ENCODE measurements around the gene DNAAF9.

The DNAAF9 gene

GRCh38 chr20:3409417-3409816, 1.9 kb upstream of the DNAAF9 start:
- DNase-seq: no peak

DNA sequence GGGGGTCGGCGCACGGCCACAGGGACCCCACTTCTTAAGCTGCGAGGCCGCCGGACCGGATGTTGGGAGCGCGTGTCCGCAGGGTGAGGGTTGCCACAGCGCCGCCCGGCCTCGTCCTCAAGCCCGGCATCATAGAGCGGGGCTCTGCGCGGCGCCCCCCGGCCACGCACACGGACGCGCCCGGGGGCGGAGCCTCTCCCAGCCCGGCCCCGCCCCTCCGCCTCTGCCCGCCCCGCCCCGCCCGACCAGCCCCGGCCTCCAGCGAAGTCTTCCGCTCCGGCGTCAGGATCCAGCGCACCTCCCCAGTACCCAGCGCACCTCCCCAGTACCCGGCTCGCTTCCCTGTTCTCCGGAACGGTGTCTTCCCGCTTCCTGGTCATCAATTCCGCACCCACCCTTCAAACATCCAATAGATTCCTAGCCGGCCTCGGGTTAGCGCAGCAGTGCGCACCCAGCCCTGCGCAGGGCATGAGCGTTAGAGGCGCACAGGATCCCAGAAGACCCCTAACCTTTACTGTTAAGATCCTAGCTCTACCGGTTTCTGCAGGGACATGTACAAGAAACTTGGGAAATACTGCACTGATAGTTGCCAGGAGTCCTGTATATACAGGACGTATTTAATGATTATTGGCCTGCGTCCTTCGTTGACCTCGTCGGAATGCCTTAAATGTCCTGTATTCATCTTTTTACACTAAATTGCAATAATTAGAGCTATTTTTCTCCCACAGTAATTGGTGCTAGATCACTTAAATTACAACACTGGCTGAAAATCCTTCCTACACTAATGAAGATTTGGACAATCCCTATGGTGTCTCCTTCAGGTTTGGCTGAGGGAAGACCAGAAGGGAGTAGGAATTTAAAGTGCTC, 535 bp upstream of the DNAAF9 start:
- DNase-seq: peak; percentile 70

DNA sequence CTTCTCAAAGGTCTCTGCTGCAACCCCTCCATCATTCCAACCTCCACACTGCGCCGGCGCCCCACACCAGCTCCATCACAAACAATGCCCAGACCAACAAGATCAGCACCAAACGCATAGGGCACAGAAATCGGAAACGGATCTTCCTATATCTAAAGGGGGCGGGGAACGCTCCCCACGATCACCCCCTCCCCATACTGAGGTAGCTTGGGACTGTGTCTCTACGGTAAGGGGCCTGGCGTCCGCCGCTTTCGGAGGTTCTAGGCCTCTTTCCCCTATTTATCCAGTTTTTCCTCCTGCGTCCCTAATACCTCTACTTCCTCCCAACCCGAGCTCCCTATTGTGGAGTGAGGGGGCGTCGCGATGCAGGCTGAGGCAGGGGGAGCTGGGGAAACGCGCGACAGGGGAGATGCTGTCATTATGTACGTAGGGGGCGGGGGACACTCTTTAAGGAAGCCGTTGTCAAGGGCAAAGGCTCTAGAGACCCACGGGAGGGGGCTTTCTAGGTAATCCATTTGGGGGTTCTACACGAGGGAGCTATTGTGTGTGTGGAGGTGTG, 909 bp downstream of the DNAAF9 start:
- DNase-seq: no peak

- no peak for DNase-seq
Measured at GRCh38 chr20:3405696-3406358, 1.6 kb downstream of the DNAAF9 start.

GRCh38 chr20:3405139-3405538, 2.3 kb downstream of the DNAAF9 start:
- DNase-seq: no peak

DNA sequence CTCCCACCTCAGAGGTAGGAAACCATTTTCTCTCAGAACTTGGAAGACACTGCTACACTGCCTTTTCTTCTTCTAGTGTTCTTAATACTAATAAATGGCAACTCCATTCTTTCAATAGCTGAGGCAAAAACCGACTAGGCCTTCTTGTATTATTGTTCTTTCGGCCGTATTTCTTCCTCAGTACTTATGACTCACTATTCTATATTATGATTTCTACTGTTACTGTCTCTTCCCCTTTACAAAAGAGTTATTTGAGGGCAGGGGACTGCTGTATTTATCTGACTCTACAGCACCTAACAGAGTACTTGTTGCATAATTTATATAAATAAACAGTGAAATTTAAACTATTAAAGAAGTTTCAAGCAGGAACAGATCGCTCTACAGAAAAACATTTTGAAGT, 3.1 kb downstream of the DNAAF9 start:
- DNase-seq: no peak

DNA sequence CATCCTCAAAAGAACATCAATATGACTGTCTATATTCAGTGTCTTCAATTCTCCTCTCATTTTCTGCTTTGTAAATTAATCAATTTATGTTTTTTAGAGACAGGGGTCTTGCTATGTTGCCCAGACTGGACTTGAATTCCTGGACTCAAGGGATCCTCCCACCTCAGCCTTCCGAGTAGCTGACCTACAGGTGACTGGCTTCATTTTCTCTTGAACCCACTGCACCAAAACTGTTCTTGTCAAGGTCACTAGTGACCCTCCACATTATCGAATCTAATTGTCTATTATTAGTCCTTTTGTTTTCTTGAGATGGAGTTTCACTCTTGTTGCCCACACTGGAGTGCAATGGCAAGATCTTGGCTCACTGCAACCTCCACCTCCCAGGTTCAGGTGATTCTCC, 3.7 kb downstream of the DNAAF9 start:
- no peak for DNase-seq

DNA sequence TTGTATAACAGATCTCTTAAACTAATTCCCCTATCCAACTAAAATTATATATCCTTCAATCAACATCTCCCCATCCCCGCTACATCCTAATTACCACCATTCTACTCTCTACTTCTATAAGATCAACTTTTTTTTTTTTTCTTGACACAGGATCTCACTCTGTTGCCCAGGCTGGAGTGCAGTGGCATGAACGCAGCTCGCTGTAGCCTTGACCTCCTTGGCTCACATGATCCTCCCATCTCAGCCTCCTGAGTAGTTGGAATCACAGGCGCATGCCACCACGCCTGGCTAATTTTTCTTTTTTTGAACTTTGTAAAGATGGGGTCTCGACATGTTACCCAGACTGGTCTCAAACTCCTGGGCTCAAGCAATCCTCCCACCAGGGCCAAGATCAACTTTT, 5.0 kb downstream of the DNAAF9 start:
- DNase-seq: no peak

DNA sequence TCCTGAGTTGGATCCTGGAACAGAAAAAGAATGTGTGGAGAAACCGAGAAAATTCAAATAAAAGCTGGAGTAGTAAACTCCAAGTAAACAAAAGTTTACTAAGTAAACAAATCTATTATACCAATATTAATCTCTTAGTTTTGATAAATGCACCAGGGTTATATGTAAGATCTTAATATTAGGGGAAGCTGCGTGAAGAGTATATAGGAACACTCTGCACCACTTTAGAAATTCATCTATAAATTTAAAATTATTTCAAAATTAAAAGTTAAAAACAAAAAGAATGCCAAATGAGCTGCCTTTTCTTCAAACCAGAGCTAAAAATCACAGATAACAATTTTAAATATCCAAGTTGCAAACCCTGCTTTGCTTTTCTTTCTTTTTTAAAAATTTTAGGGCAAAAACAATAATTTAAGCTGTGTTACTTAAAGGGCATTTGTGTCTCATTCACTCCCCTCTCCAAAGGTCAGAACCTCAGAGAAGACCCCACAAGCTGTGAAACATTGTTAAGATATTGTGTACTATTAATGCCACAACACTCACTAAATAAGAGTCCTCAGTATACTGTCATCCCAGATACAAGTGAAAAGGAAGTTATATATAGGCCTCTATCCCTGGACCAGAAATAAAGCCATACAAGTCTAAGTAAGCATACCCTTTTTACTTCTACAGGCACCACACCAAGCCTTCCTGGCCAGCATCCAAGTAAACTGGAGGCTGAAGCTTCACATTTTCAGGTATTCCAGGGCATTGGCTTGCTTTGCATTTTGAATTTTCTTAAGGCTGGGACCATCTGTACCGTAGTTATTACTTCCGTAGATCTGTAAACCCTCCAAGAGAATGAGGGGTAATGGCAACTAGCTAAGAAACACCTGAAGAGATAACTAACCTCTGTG, 7.0 kb downstream of the DNAAF9 start:
- no peak for DNase-seq

- no peak for DNase-seq
Measured at GRCh38 chr20:3398681-3399252, 8.7 kb downstream of the DNAAF9 start.

DNA sequence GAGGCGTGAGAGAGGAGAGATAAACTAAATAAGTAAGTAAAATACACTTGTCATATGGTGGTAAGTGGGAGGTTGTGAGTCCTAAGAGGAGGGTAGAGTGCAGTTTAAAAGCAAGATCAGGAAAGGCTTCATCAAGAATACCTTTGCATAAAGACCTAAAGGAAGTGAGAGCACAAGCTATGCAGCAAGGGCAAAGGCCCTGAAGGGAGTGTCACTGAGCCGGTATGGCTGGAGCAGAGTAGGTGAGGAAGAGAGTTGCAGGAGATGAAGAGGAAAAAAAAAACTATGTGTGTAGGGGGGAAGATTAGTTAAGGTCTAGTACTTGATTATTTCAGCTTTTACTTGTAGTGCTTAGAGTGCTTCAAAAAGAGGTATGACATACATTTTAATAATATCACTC, 11.0 kb downstream of the DNAAF9 start:
- no peak for DNase-seq

- no peak for DNase-seq
Measured at GRCh38 chr20:3392756-3393155, 14.7 kb downstream of the DNAAF9 start.

DNA sequence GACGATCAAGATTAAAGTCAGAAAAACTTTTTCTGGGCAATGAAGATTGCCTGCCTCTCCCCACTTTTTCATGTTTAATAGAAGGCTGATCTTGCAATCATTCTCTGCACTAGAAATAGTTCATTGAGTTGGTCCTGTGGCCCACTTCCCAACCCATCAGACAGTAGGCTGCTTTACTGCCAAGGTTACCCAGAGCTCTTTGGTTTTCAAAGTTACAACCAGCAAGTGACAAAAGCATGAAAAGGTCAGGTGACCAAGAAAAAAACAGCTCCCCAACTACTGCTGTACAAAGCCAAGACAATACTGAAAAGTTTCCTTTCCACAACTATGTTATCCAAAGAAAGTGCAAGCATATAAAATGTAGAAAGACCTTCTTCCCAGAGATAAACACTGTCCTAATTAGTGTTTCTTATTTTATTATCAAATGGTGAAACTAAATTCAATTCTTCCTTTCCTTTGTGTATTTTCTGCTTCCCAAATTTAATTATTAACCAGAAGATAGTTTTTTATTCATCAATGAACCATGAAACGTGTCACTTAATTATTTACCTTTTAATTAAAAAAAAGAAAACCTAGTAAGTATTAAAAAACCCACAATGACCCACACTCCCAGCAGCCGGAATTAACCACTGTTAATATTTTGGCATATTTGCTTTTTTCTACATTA, 16.6 kb downstream of the DNAAF9 start:
- no peak for DNase-seq

DNA sequence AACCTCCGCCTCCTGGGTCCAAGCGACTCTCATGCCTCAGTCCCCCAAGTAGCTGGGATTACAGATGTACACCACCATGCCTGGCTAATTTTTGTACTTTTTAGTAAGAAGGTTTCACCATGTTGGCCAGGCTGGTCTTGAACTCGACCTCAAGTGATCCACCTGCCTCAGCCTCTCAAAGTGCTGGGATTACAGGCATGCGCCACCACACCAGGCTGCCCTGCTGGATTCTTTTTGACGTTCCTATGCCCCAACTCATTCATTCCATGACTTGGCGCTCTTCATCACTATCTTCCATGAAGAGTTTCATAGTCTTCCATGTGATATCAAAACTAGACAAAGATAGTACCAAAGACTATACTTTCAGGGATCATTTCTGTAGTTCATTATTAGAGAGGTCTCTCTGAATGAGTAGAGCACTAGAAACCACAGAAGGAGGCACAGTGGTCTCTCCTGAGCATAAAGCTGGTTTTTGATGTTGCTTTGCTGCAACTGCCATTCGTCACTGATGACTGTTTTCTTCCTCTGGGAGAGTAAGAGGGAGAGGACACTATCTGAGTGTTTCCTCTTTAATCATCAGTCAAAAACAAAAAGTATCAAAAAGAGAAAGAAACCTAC, 23.5 kb downstream of the DNAAF9 start:
- no peak for DNase-seq

DNA sequence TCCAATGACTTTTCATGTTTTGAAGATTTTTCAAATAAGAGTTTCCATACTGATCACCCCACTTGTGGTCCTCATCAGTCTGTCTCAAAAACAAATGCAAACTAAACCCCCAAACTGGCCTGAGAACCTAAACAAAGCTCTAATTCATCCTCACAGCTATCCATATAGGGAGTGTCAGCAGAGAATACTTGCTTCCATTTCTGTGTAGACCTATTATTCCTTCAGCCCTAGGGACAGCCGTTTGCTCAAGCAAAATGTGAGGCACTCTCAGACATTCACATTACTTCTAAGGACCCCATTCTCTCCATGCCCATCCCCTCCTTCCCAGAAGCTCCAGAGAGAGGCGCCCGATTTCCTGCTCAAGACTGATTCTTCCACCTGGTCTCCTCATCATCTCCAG, 24.6 kb downstream of the DNAAF9 start:
- DNase-seq: no peak

- DNase-seq: no peak
Measured at GRCh38 chr20:3380228-3381070, 27.0 kb downstream of the DNAAF9 start.

GRCh38 chr20:3378138-3378537, 29.3 kb downstream of the DNAAF9 start:
- DNase-seq: no peak

DNA sequence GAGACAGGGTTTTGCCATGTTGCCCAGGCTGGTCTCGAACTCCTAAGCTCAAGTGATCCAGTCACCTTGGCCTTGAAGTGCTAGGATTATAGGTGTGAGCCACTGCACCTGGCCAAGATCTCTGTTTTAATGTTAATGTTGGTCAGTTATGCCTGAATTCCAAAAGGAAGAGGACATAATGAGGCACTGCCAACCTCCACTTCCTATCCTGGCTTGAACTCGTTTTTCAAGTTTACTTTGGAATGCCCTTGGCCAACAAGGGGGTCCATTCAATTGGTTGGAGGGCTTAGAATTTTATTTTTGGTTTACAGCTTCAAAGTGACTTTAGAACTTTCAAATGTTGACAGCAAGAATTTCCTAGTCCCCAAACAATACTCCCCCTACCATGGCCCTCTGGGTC, 29.8 kb downstream of the DNAAF9 start:
- no peak for DNase-seq

DNA sequence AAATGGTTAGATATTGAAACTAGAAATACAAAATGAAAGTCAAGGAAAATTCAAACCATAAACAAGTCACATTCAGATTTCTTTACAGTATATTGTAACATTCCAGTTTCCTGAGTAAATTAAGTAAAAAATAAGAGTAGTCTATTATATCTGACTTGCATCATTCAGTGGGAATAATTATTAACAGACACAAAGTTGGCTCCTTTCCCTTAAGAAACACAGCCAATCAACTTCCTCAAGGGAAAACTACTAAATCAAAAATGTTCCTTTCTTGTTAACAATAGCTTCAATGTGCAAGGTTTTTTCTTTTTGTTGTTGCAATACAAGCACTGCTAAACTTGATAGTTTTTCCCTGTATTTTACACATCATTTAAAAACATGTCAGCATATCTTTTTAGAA, 33.2 kb downstream of the DNAAF9 start:
- DNase-seq: no peak

DNA sequence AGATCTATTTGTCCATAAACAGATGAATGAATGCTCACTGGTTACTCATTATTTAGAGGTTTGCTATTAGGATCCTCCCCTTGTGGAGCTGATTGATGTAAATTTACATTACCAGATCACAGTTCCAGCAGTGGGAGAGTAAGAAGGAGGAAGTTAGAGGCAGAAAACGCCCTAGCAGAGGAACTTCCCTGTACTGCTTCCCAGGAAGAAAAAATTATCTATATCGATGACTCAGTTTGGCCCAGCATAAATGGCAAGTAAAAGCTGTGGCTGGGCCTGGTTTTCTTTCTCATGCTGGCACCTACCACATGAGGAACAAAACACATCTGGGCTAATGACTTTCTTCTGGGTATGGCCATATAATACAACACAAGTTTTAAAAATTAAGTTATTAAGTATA, 35.7 kb downstream of the DNAAF9 start:
- no peak for DNase-seq

GRCh38 chr20:3367089-3367488, 40.4 kb downstream of the DNAAF9 start:
- DNase-seq: no peak

Data from NCI-H146 (cell line).